Measurements from ENCODE around the gene HMGCS2.
A peak's percentile ranks its signal among the peaks of the same experiment; 100 is the strongest.

HMGCS2 gene

GRCh38 chr1:119768778-119769177 lies at the start of gene HMGCS2:
Gene HMGCS2, minus strand, starts transcription at chr1:119768905. Its CDS starts 61 bp downstream, at chr1:119768844.
- no peak for DNase-seq

- peak; percentile 38 for DNase-seq
Measured at GRCh38 chr1:119818181-119818580, 49.5 kb upstream of the HMGCS2 start.

- DNase-seq, result no peak
Measured at GRCh38 chr1:119816407-119816806, 47.7 kb upstream of the HMGCS2 start.

GRCh38 chr1:119815928-119816327 lies 47.2 kb upstream of the HMGCS2 start:
- no peak for DNase-seq

- no peak for DNase-seq
Measured at GRCh38 chr1:119815361-119815760, 46.7 kb upstream of the HMGCS2 start.

GRCh38 chr1:119814288-119814687 lies 45.6 kb upstream of the HMGCS2 start:
- DNase-seq, result no peak

GRCh38 chr1:119811985-119812557 lies 43.4 kb upstream of the HMGCS2 start:
- no peak for DNase-seq

GRCh38 chr1:119811387-119811786 lies 42.7 kb upstream of the HMGCS2 start, which contains the start of gene REG4:
Gene REG4, minus strand, starts transcription at chr1:119811460. Its CDS starts 2,691 bp downstream, at chr1:119808769.
- no peak for DNase-seq

GRCh38 chr1:119808972-119809550 lies 40.4 kb upstream of the HMGCS2 start:
- peak; percentile 78 for DNase-seq

- DNase-seq, result no peak
Measured at GRCh38 chr1:119808491-119808890, 39.8 kb upstream of the HMGCS2 start.

- DNase-seq, result no peak
Measured at GRCh38 chr1:119806489-119806888, 37.8 kb upstream of the HMGCS2 start.

- DNase-seq, result no peak
Measured at GRCh38 chr1:119805746-119806145, 37.0 kb upstream of the HMGCS2 start.

- no peak for DNase-seq
Measured at GRCh38 chr1:119805247-119805646, 36.5 kb upstream of the HMGCS2 start.

- no peak for DNase-seq
Measured at GRCh38 chr1:119799599-119800177, 31.0 kb upstream of the HMGCS2 start.

GRCh38 chr1:119799003-119799402 lies 30.3 kb upstream of the HMGCS2 start:
- DNase-seq, result no peak

GRCh38 chr1:119797606-119798005 lies 28.9 kb upstream of the HMGCS2 start:
- DNase-seq, result no peak

GRCh38 chr1:119797162-119797561 lies 28.5 kb upstream of the HMGCS2 start:
- no peak for DNase-seq

GRCh38 chr1:119795261-119796200 lies 26.8 kb upstream of the HMGCS2 start:
- no peak for DNase-seq

- DNase-seq, result no peak
Measured at GRCh38 chr1:119794876-119795240, 26.2 kb upstream of the HMGCS2 start.

- no peak for DNase-seq
Measured at GRCh38 chr1:119794230-119794875, 25.6 kb upstream of the HMGCS2 start.

GRCh38 chr1:119791377-119791776 lies 22.7 kb upstream of the HMGCS2 start:
- no peak for DNase-seq

- DNase-seq, result no peak
Measured at GRCh38 chr1:119790451-119791198, 21.9 kb upstream of the HMGCS2 start.
